DMS79 (cell line): ENCODE data around the gene PRPH.
"Not testable (repeated sequence)": the region's sequence is repeated elsewhere in the genome, so short reads cannot be mapped to it uniquely, and the experiment has no call there.

ENCODE experiments used
- DNase-seq: peaks from one replicate; lab custom pipeline; 2025; lab: John Stamatoyannopoulos, UW

Gene PRPH

GRCh38 chr12:49332891-49333371 lies 38.0 kb downstream of the PRPH start:
- no peak for DNase-seq

- DNase-seq: not testable (repeated sequence)
Observed at GRCh38 chr12:49333778-49334177, 38.8 kb downstream of the PRPH start.

GRCh38 chr12:49334226-49334625 lies 39.3 kb downstream of the PRPH start:
- no peak for DNase-seq

- no peak for DNase-seq
Observed at GRCh38 chr12:49334681-49335080, 39.7 kb downstream of the PRPH start.

DNA sequence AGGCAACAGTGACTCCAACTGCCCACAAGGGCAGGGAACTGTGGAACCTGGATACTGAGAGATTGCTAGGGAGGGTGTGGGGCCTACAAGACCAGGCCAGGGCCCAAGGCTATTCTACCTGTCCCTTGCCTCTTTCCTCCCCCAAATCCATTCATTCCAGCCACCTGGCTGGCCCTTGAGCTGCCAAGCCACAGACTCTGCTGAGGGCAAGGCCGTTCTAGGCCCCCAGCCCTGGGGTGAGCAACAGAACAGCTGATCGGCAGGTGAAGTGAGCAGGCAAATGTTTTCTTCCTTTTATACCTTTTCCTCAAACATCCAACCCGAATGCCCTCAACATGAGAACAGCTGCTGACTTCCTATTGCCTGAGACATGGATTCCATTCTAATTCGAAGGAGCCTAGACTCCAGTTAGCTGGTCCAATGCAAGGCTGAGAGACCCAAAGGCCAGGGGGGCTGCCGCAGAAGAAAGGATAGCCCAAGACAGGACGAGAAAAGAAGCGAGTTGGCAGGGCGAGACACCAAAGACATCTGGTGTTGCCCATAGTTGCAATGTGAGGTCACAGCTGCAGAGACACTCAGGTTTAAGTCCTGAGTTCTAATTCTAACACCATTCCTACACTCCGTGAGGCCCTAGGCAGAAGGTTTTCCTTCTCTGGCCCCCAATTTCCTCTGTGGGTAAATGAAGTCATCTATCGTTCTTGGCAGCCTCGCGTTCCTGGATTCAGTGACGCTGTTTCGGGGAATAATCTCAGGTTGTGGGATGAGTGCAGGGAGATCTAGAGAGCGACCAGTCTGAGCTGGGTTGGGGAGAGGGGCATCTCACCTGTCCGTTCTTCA lies 40.4 kb downstream of the PRPH start:
- no peak for DNase-seq

- no peak for DNase-seq
Observed at GRCh38 chr12:49335955-49336644, 41.2 kb downstream of the PRPH start.

GRCh38 chr12:49336645-49337584 lies 42.0 kb downstream of the PRPH start, which contains the start of gene C1QL4:
Gene C1QL4, minus strand, starts transcription at chr12:49337188. Its CDS starts 711 bp downstream, at chr12:49336477.
- DNase-seq: peak; percentile 54

GRCh38 chr12:49338830-49339463 lies 44.0 kb downstream of the PRPH start:
- no peak for DNase-seq

DNA sequence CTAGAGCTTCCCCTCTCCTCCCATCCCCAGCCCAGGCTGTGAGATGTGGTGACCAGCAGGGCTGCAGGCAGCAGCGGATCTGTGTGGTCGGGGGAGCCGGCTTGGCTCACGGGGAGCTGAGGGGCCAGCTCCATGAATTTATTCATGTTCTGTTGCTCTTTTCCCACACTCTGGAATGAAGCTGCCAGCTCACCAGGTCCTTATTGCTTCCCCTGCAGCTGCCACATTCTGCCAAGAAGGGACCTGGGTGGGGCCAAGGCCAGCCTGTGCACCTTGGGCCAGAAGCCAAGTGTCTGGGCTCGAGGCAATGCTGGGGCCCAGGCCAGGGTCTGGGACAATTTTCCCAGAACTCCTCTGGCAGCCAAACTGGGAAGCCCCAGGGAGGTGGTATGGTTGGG lies 44.5 kb downstream of the PRPH start:
- peak; percentile 49 for DNase-seq

GRCh38 chr12:49340095-49340870 lies 45.3 kb downstream of the PRPH start:
- DNase-seq: no peak

GRCh38 chr12:49340971-49341776 lies 46.2 kb downstream of the PRPH start:
- DNase-seq: no peak

GRCh38 chr12:49341777-49342065 lies 46.8 kb downstream of the PRPH start:
- DNase-seq: no peak

DNA sequence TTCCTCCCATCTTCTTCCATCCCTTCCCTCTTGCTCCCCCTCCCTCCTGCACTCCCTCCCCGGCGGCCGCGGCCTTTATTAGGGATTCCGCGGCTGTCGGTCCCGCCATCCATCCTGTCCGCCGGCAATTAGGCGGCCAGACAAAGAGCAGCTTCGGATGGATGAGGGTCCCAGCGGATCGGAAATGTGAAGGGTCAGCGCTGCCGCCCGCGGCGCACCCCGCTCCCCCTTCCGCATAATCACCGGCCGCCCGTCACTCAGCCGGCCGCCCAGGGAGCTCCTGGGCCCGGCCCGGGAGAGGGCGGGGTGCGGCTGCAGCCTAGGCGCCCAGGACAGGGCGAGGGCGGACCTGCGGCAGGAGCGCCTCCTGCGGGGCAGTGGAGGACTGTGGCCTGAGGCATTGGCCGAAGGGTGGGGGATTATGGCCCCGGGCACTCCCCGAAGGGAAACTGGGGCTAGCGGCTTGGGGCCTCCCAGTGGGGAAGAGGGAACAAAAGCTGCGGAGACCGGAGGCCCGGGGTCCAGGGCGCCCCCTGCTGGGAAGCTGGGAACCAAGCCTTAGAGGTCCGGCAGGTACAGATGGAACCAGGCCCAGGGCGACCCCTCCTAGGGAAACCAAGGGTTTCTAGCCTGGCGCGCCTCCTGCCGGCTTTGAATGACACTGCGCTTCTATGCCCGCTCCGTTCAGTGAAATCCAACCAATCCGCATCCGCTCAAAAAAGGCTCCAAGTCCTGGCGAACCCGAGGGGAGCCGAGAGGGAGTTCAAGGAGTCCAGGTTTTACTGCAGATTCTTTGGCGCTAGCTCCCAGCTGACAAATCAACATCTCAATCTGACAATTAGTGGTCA lies 47.3 kb downstream of the PRPH start:
- peak; percentile 93 for DNase-seq

DNA sequence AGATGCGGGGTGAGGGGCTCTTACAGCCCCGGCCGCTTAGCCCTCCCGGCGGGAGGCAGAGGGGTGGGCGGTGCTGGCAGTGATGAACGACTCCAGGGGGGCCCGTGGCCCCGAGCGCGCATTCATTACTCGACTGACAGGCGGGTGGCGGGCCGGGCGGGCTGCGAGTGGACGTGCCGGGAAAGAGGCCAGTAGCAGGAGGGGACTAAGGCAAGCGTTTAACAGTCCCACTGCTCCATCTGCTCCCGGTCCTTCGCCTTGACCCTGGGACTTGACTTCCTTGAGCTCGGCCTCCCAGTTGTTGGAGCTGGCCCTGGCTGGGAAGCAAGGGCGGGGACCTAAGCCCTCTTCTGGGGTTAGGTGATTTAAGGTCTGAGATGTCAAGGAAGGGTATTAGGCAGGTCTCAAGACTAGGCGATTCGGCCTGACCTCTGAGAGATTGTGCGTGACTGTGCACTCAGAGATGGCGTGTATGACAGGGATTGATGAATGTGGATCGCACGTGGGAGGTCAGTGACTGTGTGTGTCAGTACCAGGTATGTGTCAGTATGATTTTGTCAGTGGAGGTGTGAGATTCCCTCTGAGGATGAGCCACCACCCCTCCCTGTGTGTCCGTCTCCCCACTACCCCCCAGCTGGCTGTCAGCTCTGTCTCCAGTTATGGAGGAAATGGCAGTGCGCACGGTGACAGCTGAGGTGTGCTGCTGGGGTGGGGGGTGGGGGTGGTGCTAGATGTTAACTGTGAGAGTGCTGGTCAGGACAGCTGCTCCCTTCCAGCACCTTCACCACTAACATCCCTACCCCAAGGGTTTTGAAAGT lies 48.2 kb downstream of the PRPH start:
- DNase-seq: no peak

DNA sequence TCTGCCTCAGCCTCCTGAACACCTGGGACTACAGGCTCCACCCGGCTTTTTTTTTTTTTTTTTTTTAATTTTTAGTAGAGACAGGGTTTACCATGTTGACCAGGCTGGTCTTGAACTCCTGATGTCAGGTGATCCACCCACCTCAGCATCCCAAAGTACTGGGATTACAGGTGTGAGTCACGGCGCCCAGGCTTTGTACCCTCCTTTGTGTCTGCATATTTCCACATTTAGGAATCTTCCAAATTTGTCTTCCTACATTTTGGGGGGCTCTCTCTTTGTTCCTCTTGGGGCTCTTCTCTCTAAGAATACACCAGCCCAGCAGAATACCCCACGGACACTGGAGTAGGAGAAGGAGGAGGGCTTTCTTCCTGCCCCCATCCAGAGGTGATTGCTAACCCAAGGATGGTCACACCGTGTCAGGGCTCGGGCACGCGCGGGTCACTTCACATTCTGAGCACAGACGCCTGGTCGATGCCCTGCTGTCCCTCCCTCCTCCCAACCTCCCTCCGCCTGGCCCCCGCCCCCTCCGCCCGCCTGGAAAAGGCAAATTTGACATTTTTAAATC lies 49.6 kb downstream of the PRPH start:
- no peak for DNase-seq

- DNase-seq: peak; percentile 41
Observed at GRCh38 chr12:49345051-49345824, 50.3 kb downstream of the PRPH start.
